Stimulated activated CD8-positive, alpha-beta memory T cell treated with anti-CD3 and anti-CD28 coated beads, Interleukin-2, amount 100 ng/mL, for 1 hour (primary cell): ENCODE data around the gene CDH4.

Experiments used
- DNase-seq, 2 donors: peaks; one replicate each; pipeline ENCODE4 v3.0.0-alpha.2; 2020; ENCODE audit warnings: low read depth in 2 of 2

The CDH4 gene

GRCh38 chr20:61692479-61692878 lies 440.4 kb downstream of the CDH4 start:
- no peak for DNase-seq

GRCh38 chr20:61693055-61693600 lies 441.1 kb downstream of the CDH4 start:
- no peak for DNase-seq

GRCh38 chr20:61694682-61695081 lies 442.6 kb downstream of the CDH4 start:
- DNase-seq = no peak

GRCh38 chr20:61695741-61696140 lies 443.7 kb downstream of the CDH4 start:
- no peak for DNase-seq

- no peak for DNase-seq
Measured at GRCh38 chr20:61696181-61696735, 444.2 kb downstream of the CDH4 start.

GRCh38 chr20:61697666-61698597 lies 445.9 kb downstream of the CDH4 start:
- no peak for DNase-seq

- DNase-seq = no peak
Measured at GRCh38 chr20:61698598-61699494, 446.8 kb downstream of the CDH4 start.

DNA sequence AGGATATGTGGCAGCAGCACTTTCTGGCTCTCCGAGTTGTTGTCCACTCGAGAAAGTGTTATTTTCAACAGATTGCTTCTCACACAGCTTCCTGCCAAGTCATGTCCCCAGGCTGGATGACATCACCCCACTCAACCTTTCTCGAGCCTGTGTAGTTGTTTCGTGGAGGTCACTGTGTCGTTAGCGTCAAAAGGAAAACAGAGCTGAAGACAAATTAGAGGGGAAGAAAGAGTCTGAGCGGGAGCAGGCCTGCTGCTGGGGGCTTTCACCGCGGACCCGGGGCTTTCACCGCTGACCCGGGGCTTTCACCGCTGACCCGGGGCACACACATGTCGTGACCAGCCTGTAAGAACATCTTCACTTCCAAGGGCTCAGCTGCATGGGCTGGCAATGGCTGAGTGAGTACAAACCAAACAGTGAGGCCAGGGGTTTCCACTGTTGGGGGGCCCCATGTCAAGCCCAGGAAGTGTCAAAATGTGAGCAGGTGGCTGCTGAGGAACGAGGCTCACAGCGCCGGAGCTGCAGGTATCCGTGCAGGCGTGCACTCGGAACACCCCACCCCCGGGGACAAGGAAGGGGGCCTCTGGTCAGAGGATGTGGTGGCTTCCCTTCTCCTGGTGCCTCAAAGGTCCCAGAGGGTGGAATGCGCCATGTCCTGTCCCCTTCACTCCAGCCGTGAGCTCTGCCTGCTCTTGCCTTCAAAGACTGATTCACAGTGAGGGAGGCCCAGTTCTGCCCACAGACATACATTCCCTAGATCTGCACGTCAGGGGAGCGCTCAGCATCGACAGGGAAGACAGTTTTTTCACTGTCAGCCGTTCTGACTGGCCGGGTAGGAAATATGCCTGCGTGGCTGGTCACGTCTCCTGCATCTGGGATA lies 447.7 kb downstream of the CDH4 start:
- no peak for DNase-seq

- no peak for DNase-seq
Measured at GRCh38 chr20:61700595-61701140, 448.6 kb downstream of the CDH4 start.

DNA sequence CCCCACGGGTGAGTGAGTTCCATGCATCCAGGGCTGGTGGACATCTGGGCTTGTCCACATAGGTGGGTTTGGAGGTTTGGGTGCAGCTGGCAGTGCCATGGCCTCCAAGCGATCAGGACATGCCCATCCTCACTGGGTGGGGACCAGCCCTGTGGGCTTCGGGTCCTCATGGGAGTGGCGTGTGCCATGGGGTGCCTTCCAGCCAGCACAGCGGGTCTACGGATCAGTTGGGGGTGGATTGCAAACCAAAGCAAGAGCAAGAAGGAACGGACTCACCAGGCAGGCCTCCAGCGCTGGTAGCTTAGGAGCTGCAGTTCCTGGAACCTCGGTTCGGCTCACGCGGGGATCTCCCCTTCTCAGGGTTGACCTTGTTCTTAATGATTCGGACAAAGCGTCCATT lies 449.3 kb downstream of the CDH4 start:
- no peak for DNase-seq

GRCh38 chr20:61701802-61702201 lies 449.7 kb downstream of the CDH4 start:
- no peak for DNase-seq

GRCh38 chr20:61702246-61702645 lies 450.2 kb downstream of the CDH4 start:
- DNase-seq = no peak

DNA sequence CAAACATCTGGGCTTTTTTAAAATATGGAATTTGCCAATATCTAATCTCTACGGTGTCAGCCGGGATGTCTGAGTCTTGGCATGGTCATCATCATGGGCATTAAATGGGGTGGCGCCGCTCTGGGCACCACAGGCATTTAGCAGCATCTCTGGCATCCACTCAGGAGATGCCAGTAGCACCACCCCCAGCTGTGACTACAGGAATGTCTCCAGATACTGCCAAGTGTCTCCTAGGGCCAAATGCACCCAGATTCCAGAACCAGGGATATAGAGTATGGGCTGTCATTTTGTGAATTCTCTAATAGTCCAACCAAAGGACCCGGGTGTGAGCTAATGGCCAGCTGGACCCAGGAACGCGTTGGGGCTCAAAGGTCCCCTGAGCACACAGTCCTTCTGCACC lies 452.6 kb downstream of the CDH4 start:
- no peak for DNase-seq

GRCh38 chr20:61705386-61706258 lies 453.6 kb downstream of the CDH4 start:
- DNase-seq = no peak

GRCh38 chr20:61706259-61706961 lies 454.3 kb downstream of the CDH4 start:
- DNase-seq = no peak

DNA sequence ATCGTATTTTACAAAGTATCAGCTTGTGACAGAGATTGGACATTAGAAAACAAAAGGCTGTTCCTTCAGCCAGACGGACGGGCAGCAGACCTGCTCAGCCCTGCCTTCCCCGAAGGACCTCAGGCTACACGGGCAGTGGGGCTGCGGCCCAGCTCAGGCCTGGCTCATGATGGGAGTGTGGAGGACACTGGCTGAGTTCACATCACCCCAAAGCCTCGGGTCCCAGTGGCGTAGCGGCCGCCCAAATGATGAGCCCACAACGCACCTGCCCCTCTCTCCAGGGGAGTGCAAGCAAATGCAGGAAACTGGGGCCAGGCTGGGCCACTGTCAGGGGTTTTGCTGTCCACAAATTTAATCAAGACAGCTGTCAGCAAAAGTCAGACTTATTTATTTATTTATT lies 456.8 kb downstream of the CDH4 start:
- DNase-seq = no peak

DNA sequence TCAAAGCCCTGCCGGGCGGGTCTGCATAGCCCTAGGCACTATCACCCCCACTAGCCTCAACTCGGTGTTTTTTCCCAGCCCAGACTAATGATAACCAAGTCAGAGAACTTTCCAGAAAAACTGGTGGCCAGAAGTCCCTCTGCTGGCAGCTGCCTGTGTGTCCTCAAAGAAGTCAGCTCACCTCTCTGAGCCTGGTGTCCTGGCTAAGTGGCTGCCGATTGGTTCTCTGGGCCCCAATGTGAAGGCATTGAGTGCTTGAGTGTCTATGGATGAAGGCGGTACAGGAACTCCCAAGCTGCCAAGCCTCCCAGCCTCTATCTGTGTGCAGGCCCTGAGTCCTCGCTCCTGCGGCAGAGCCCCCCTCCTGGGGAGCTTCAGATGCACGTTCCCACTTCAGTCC lies 458.0 kb downstream of the CDH4 start:
- no peak for DNase-seq

DNA sequence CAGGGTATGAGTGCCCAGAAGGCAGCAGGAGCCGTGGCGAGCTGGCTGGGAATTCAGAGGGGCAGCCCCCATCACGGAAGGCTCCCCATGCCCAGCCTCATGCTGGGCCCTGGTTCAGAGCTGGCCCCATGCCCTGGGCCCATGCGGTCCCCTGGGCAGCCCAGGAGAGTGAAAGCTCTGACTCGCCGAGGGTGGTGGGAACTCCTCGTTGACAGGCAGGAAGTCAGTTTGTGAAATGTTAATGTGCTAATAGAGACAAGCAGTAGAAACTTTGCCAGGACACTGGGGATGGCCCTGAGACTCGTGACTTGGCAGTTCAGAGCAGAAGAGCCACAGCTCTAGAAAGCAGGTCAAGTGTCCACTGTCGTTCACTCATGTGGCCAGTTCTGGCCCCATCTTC lies 460.6 kb downstream of the CDH4 start:
- no peak for DNase-seq

- no peak for DNase-seq
Measured at GRCh38 chr20:61718361-61719005, 466.4 kb downstream of the CDH4 start.
